K562 (cell line): ENCODE measurements around the gene SORCS2. TPM values are rescaled to one million over a fixed set of nuclear protein-coding genes. Genes with fewer than 3 reads are reported as not detected.

Experiments
- ATAC-seq: fragments of 200-7000 bp; cut with Tn5 transposase; 3 replicates; pipeline ENCODE4 v1.9.1; 2020; ENCODE audit warnings: moderate library complexity
- BruUV-seq: library from RNA; stranded (reverse); fragments of 400-500 nt; replicated peaks from 2 replicates; lab custom pipeline; 2021; lab: Mats Ljungman, UMichigan
- CTCF ChIA-PET: fragments of 300-600 bp; formaldehyde crosslinking; extraction: SDS; loops from one replicate; lab custom pipeline; 2021; ENCODE audit warnings: low intra/inter-chr PET ratio; lab: Yijun Ruan, JAX
- POLR2A ChIA-PET: fragments of 300-600, 350-650 bp; sonication (Branson Sonifier 250); formaldehyde crosslinking; extraction: SDS; loops from one replicate; lab custom pipeline; 2021; ENCODE audit warnings: antibody characterized with exemption, inconsistent platforms; lab: Yijun Ruan, JAX
- DNase-seq, 4 experiments: peaks; one replicate each; pipeline versions ENCODE4 v3.0.0 to v3.0.0-alpha.2; 2011 to 2018; ENCODE audit warnings: low spot score in 3 of 4, mixed read lengths in 3 of 4; ENCODE audit errors: extremely low read depth in 1 of 4
- FAIRE-seq: peaks from 2 replicates; lab custom pipeline; 2011; peaks lifted over from hg19 to GRCh38; lab: Jason Lieb, UNC
- H2AFZ ChIP-seq: 2 replicates; pipeline ENCODE4 v1.6.0; 2011; ENCODE audit warnings: low read depth, low read length, control low read depth, inconsistent platforms
- H3K27ac ChIP-seq: fragments of 200-600 bp; 3 replicates; pipeline ENCODE4 v1.8.0; 2011; ENCODE audit warnings: low read depth, mild to moderate bottlenecking, control low read depth, inconsistent platforms, low read length, moderate library complexity, mixed read lengths; ENCODE audit errors: extremely low read depth
- H3K27me3 ChIP-seq, 2 experiments: fragments of 300-600 bp in 1 of 2; 2 replicates in 1 of 2; 3 replicates in 1 of 2; pipeline versions ENCODE4 v1.6.0 to v1.8.0; 2011; ENCODE audit warnings: inconsistent platforms in 2 of 2, low read length in 2 of 2, mild to moderate bottlenecking in 1 of 2, mixed read lengths in 1 of 2, moderate library complexity in 1 of 2; ENCODE audit not compliant: control insufficient read depth in 2 of 2, insufficient read depth in 2 of 2
- H3K36me3 ChIP-seq: fragments of 300-600 bp; 3 replicates; pipeline ENCODE4 v1.8.0; 2011; ENCODE audit warnings: mild to moderate bottlenecking, low read length, inconsistent platforms; ENCODE audit not compliant: control insufficient read depth, insufficient read depth
- H3K4me1 ChIP-seq, 2 experiments: fragments of 200-600 bp in 1 of 2; replicated peaks in 1 of 2; 2 replicates in 1 of 2; 3 replicates in 1 of 2; pipeline versions ENCODE4 v1.5.1 to v1.8.0; 2011; ENCODE audit warnings: inconsistent platforms in 2 of 2, low read length in 2 of 2, mild to moderate bottlenecking in 1 of 2, mixed read lengths in 1 of 2, moderate library complexity in 1 of 2; ENCODE audit not compliant: control insufficient read depth in 2 of 2, insufficient read depth in 2 of 2
- H3K4me2 ChIP-seq: 2 replicates; pipeline ENCODE4 v1.6.1; 2011; ENCODE audit warnings: low read length, control low read depth, inconsistent platforms, mixed read lengths; ENCODE audit not compliant: insufficient read depth
- H3K4me3 ChIP-seq: fragments of 200-600 bp; sonication (generic), shearing (Covaris generic); 2 replicates; pipeline ENCODE4 v1.5.1; 2016; ENCODE audit warnings: control low read depth, inconsistent platforms
- H3K79me2 ChIP-seq: fragments of 200-600 bp; 3 replicates; pipeline ENCODE4 v1.8.0; 2011; ENCODE audit warnings: low read length, inconsistent platforms; ENCODE audit not compliant: control insufficient read depth, insufficient read depth
- H3K9ac ChIP-seq, 2 experiments: 2 replicates each; pipeline versions ENCODE4 v1.6.0 to v1.6.1; 2011; ENCODE audit warnings: low read depth in 2 of 2, low read length in 2 of 2, control low read depth in 1 of 2, inconsistent platforms in 1 of 2, mild to moderate bottlenecking in 1 of 2, mixed read lengths in 1 of 2; ENCODE audit not compliant: insufficient read depth in 1 of 2
- H3K9me1 ChIP-seq: one replicate; pipeline ENCODE4 v1.6.0; 2011; ENCODE audit warnings: inconsistent platforms, mild to moderate bottlenecking, low read length, moderate library complexity; ENCODE audit not compliant: control insufficient read depth, insufficient read depth
- H3K9me3 ChIP-seq: replicated peaks from 2 replicates; pipeline ENCODE4 v1.5.1; 2011; ENCODE audit warnings: low read depth, low read length, inconsistent platforms; ENCODE audit not compliant: control insufficient read depth, insufficient read depth
- H4K20me1 ChIP-seq: replicated peaks from 2 replicates; pipeline ENCODE4 v1.6.1; 2011; ENCODE audit warnings: low read length, inconsistent platforms, mixed read lengths; ENCODE audit not compliant: control insufficient read depth, insufficient read depth
- CHD7 ChIP-seq: fragments of 200-600 bp; sonication (generic); IDR thresholded peaks from one replicate; pipeline ENCODE4 v1.6.1; 2012; ENCODE audit warnings: mild to moderate bottlenecking, low read depth, low read length, inconsistent platforms
- FOS ChIP-seq: IDR thresholded peaks from 3 replicates; pipeline ENCODE4 v1.6.1; 2011; ENCODE audit not compliant: insufficient read length; ENCODE audit errors: extremely low read depth
- RBM14 ChIP-seq: fragments of 200-400 bp; formaldehyde crosslinking; IDR thresholded peaks from 2 replicates; pipeline ENCODE4 v1.6.1; 2018; ENCODE audit warnings: low read depth, mild to moderate bottlenecking, low read length, moderate library complexity, borderline replicate concordance; ENCODE audit not compliant: insufficient read depth
- RBM22 ChIP-seq: fragments of 200-400 bp; formaldehyde crosslinking; IDR thresholded peaks from 2 replicates; pipeline ENCODE4 v1.6.1; 2018; ENCODE audit warnings: low read length, low read depth; ENCODE audit not compliant: poor library complexity, severe bottlenecking
- SAFB2 ChIP-seq: fragments of 200-400 bp; formaldehyde crosslinking; IDR thresholded peaks from 2 replicates; pipeline ENCODE4 v1.6.1; 2018; ENCODE audit warnings: borderline replicate concordance, low read length, low read depth, moderate library complexity; ENCODE audit not compliant: severe bottlenecking
- SETDB1 ChIP-seq: IDR thresholded peaks from one replicate; pipeline ENCODE4 v1.6.1; 2012; ENCODE audit warnings: low read length, control low read depth, inconsistent platforms
- TFAP4 ChIP-seq: sonication (generic); formaldehyde crosslinking; IDR thresholded peaks from 2 replicates; pipeline ENCODE4 v1.8.0; 2022; ENCODE audit warnings: missing genetic modification reagents, mild to moderate bottlenecking, moderate library complexity, borderline replicate concordance
- ZNF124 ChIP-seq: sonication (generic); formaldehyde crosslinking; IDR thresholded peaks from 2 replicates; pipeline ENCODE4 v1.8.1; 2022; ENCODE audit warnings: missing genetic modification reagents
- WGBS: fragments of 100-300 bp; shearing (Covaris generic); methylation state at CpG from one replicate; pipeline ENCODE4 v1.1.6; 2016; ENCODE audit warnings: low coverage, mixed read lengths; ENCODE audit not compliant: insufficient coverage; ENCODE audit errors: missing lambda C conversion rate; 5-methylcytosine and 5-hydroxymethylcytosine counted together
- in situ Hi-C: fragments of 300-500 bp; cut with MboI; formaldehyde crosslinking; loops from 4 replicates; pipeline ENCODE4 v1.15.0; 2018; ENCODE audit warnings: inconsistent platforms, mixed read lengths
- intact Hi-C: fragments of 100-400 bp; cut with micrococcal nuclease; formaldehyde crosslinking; loops from 2 replicates; pipeline ENCODE4 v1.14.2; 2022
- polyA plus RNA-seq, 8 experiments: library from polyadenylated mRNA; depleted of rRNA in 4 of 8; stranded (reverse) in 5 of 8; unstranded in 3 of 8; fragments of >200 nt; fragmentation: Nextera tagmentation in 2 of 8; fragmentation: Illumina TruSeq in 1 of 8; extraction: Ambion mirVana in 2 of 8; extraction: Trizol in 1 of 8; gene quantifications; 2 replicates each; pipeline versions ENCODE4 v1.2.1 to v1.2.3, GENCODE V29; 2011 to 2014; ENCODE audit warnings: inconsistent platforms in 1 of 8, missing spikeins in 1 of 8
- total RNA-seq, 7 experiments: library from RNA; depleted of rRNA in 6 of 7; stranded (reverse); fragments of >200 nt in 6 of 7; fragmentation: Illumina TruSeq in 2 of 7; extraction: Trizol in 2 of 7; gene quantifications; 2 replicates each; pipeline versions ENCODE4 v1.2.1 to v1.2.3, GENCODE V29; 2011 to 2021; ENCODE audit warnings: low replicate concordance in 1 of 7
- TF ChIP-seq, protein P1 (sequence below): fragments of 250-450 bp; sonication (Bioruptor Pico); IDR thresholded peaks from 2 replicates; pipeline ENCODE4 v1.8.0; 2022; ENCODE audit warnings: moderate library complexity, mild to moderate bottlenecking, inconsistent platforms

The SORCS2 gene
- total and polyA plus RNA-seq, 9 of the 15 experiments (the other 6 are each of a cell fraction or from before 2014, with no cell fraction given), result not detected

- ATAC-seq (no peak), DNase-seq (no peak), FAIRE-seq (no peak)
- Histone ChIP-seq H3K4me1 (no peaks in the 10 kb centered on the region), H4K20me1 (no peaks in the 10 kb centered on the region), H3K79me2 (no peaks in the 10 kb centered on the region), H3K9me3 (no peaks in the 10 kb centered on the region), H3K4me3 (no peak overlapping the region), H3K4me2 (no peak overlapping the region), H3K9me1 (no peaks in the 10 kb centered on the region), H3K27me3 (peaks cover 0 to 28% of the 10 kb centered on the region in 2 experiments; a peak in 2 of 5 replicates), H3K36me3 (no peaks in the 10 kb centered on the region), H3K9ac (no peak overlapping the region), H2AFZ (no peak overlapping the region), H3K27ac (no peak overlapping the region)
- WGBS, result 2% methylated on average over 14 of the region's 16 CpGs
- no TSS peak for BruUV-seq
- POLR2A ChIA-PET, result interaction anchor here (0.5 kb wide), 1 partner anchor 20 kb away, joined by 3 read pairs; no protein-coding TSS in a partner anchor
- CTCF ChIA-PET, result no interaction called here
- intact Hi-C loops (no loop called here), in situ Hi-C loops (no loop called here)
- TF ChIP-seq SAFB2 (no peak), TFAP4 (CRISPR knock-in tag) (no peak), CHD7 (no peak), FOS (no peak), RBM22 (no peak), ZNF124 (CRISPR knock-in tag) (no peak), RBM14 (no peak), SETDB1 (no peak)
- TF ChIP-seq, protein P1, sequence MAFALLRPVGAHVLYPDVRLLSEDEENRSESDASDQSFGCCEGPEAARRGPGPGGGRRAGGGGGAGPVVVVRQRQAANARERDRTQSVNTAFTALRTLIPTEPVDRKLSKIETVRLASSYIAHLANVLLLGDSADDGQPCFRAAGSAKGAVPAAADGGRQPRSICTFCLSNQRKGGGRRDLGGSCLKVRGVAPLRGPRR (CRISPR knock-in tag), result no peak
These were observed 420.1 kb downstream of the SORCS2 start for GRCh38 chr4:7612311-7612897.
